Hepatocyte (in vitro differentiated cells): ENCODE results near the gene LACTBL1.
"Not testable (repeated sequence)": the region's sequence is repeated elsewhere in the genome, so short reads cannot be mapped to it uniquely, and the experiment has no call there.

ENCODE experiments used
- EZH2 ChIP-seq: fragments of 200-600 bp; sonication (generic); IDR thresholded peaks from 2 replicates; pipeline ENCODE4 v1.6.1; 2016; ENCODE audit warnings: antibody characterized with exemption, mild to moderate bottlenecking, borderline replicate concordance
- EZH2phosphoT487 ChIP-seq: fragments of 200-600 bp; sonication (generic); IDR thresholded peaks from one replicate; pipeline ENCODE4 v1.6.1; 2018; ENCODE audit warnings: antibody characterized with exemption, mild to moderate bottlenecking, low read depth, moderate library complexity; ENCODE audit not compliant: unreplicated experiment, severe bottlenecking
- TF ChIP-seq, protein P1 (sequence below): fragments of 200-600 bp; sonication (generic); IDR thresholded peaks from 2 replicates; pipeline ENCODE4 v1.5.1; 2016; ENCODE audit warnings: antibody characterized with exemption, mild to moderate bottlenecking; ENCODE audit not compliant: poor library complexity

DNA sequence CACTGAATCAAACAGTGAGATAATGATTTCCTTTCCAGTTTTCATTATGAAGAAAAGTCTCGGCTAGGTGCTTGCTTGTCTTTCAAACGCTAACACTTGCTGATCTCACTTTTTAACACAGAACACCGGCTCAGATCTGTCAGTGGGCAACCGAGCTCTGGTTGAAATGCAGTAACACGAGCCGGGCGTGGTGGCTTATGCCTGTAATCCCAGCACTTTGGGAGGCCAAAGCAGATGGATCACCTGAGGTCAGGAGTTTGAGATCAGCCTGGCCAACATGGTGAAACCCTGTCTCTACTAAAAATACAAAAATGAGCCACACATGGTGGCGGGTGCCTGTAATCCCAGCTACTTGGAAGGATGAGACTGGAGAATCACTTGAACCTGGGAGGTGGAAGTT is 37.4 kb upstream of the LACTBL1 start:
- TF ChIP-seq, protein P1, sequence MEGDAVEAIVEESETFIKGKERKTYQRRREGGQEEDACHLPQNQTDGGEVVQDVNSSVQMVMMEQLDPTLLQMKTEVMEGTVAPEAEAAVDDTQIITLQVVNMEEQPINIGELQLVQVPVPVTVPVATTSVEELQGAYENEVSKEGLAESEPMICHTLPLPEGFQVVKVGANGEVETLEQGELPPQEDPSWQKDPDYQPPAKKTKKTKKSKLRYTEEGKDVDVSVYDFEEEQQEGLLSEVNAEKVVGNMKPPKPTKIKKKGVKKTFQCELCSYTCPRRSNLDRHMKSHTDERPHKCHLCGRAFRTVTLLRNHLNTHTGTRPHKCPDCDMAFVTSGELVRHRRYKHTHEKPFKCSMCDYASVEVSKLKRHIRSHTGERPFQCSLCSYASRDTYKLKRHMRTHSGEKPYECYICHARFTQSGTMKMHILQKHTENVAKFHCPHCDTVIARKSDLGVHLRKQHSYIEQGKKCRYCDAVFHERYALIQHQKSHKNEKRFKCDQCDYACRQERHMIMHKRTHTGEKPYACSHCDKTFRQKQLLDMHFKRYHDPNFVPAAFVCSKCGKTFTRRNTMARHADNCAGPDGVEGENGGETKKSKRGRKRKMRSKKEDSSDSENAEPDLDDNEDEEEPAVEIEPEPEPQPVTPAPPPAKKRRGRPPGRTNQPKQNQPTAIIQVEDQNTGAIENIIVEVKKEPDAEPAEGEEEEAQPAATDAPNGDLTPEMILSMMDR, result not testable (repeated sequence)
- not testable (repeated sequence) for TF ChIP-seq EZH2phosphoT487, EZH2
